Karpas-422 (cell line): ENCODE data around the gene PCDH1. TPM values are rescaled to one million over a fixed set of nuclear protein-coding genes. Genes with fewer than 3 reads are reported as not detected.
A peak's percentile ranks its signal among the peaks of the same experiment; 100 is the strongest.
"Not testable (repeated sequence)": the region's sequence is repeated elsewhere in the genome, so short reads cannot be mapped to it uniquely, and the experiment has no call there.

Source experiments
- DNase-seq: peaks from one replicate; pipeline ENCODE4 v3.0.0-alpha.2; 2015
- H2AFZ ChIP-seq: fragments of 200-600 bp; sonication (generic); 2 replicates; pipeline ENCODE4 v1.6.1; 2014; ENCODE audit warnings: antibody characterized with exemption, low read length, mixed read lengths
- H3K27ac ChIP-seq: fragments of 200-600 bp; sonication (generic); 2 replicates; pipeline ENCODE4 v1.5.1; 2014; ENCODE audit warnings: mild to moderate bottlenecking, low read length, moderate library complexity
- H3K27me3 ChIP-seq: fragments of 200-600 bp; sonication (generic); 2 replicates; pipeline ENCODE4 v1.6.1; 2014; ENCODE audit warnings: low read length, mixed read lengths
- H3K36me3 ChIP-seq: fragments of 200-600 bp; sonication (generic); 2 replicates; pipeline ENCODE4 v1.6.1; 2014; ENCODE audit warnings: low read length, mixed read lengths; ENCODE audit not compliant: insufficient read depth
- H3K4me1 ChIP-seq: fragments of 200-600 bp; sonication (generic); 2 replicates; pipeline ENCODE4 v1.6.1; 2014; ENCODE audit warnings: mild to moderate bottlenecking, low read length, mixed read lengths
- H3K4me2 ChIP-seq: fragments of 200-600 bp; sonication (generic); 2 replicates; pipeline ENCODE4 v1.6.1; 2014; ENCODE audit warnings: low read length, low read depth, mild to moderate bottlenecking; ENCODE audit not compliant: poor library complexity, severe bottlenecking
- H3K4me3 ChIP-seq: fragments of 200-600 bp; sonication (generic); 2 replicates; pipeline ENCODE4 v1.5.1; 2014; ENCODE audit warnings: mild to moderate bottlenecking, antibody characterized with exemption, low read length, mixed read lengths
- H3K79me2 ChIP-seq: fragments of 200-600 bp; sonication (generic); 2 replicates; pipeline ENCODE4 v1.6.1; 2014; ENCODE audit warnings: mild to moderate bottlenecking, low read length, mixed read lengths
- H3K9ac ChIP-seq: fragments of 200-600 bp; sonication (generic); 2 replicates; pipeline ENCODE4 v1.6.0; 2014; ENCODE audit warnings: low read length
- H3K9me2 ChIP-seq: fragments of 200-600 bp; sonication (generic), shearing (Covaris generic); replicated peaks from 2 replicates; pipeline ENCODE4 v1.6.0; 2014; ENCODE audit warnings: mild to moderate bottlenecking, low read length, moderate library complexity; ENCODE audit not compliant: insufficient read depth
- H3K9me3 ChIP-seq: fragments of 300-700, 200-600 bp; sonication (generic); 2 replicates; pipeline ENCODE4 v1.6.1; 2014; ENCODE audit warnings: low read length, mixed read lengths
- H4K20me1 ChIP-seq: fragments of 200-600 bp; sonication (generic); 2 replicates; pipeline ENCODE4 v1.6.1; 2014; ENCODE audit warnings: mild to moderate bottlenecking, antibody characterized with exemption, low read length, low read depth; ENCODE audit not compliant: insufficient read depth
- total RNA-seq: library from RNA; depleted of rRNA; stranded (reverse); fragments of >200 nt; shearing (Covaris generic); gene quantifications from 2 replicates; pipeline ENCODE4 v1.2.3, GENCODE V29; 2014; ENCODE audit warnings: low replicate concordance

Gene PCDH1
- total RNA-seq, 1 experiment from 2014 or later = not detected

GRCh38 chr5:141822144-141822543 lies 56.1 kb downstream of the PCDH1 start:
- no peaks in the 10 kb centered on the region for H3K27me3 ChIP-seq
- H4K20me1 ChIP-seq = no peaks in the 10 kb centered on the region
- H2AFZ ChIP-seq = no peak overlapping the region
- H3K36me3 ChIP-seq = no peaks in the 10 kb centered on the region
- H3K9me2 ChIP-seq = no peaks in the 10 kb centered on the region
- no peak overlapping the region for H3K27ac ChIP-seq
- DNase-seq = no peak
- H3K4me1 ChIP-seq = no peaks in the 10 kb centered on the region
- H3K79me2 ChIP-seq = no peaks in the 10 kb centered on the region
- no peaks in the 10 kb centered on the region for H3K9me3 ChIP-seq
- H3K4me3 ChIP-seq = no peak overlapping the region
- no peak overlapping the region for H3K9ac ChIP-seq
- no peak overlapping the region for H3K4me2 ChIP-seq

- Histone ChIP-seq H3K4me2 (no peak overlapping the region), H3K9ac (no peak overlapping the region)
Observed at GRCh38 chr5:141821430-141821925, 56.7 kb downstream of the PCDH1 start.

GRCh38 chr5:141820686-141821085 lies 57.5 kb downstream of the PCDH1 start:
- H3K36me3 ChIP-seq, H3K27ac ChIP-seq, H3K9ac ChIP-seq, H3K4me2 ChIP-seq, H3K4me1 ChIP-seq, H3K9me2 ChIP-seq, H3K4me3 ChIP-seq, H3K9me3 ChIP-seq, H2AFZ ChIP-seq, H3K79me2 ChIP-seq, H4K20me1 ChIP-seq, H3K27me3 ChIP-seq, DNase-seq: not testable (repeated sequence)

More at GRCh38 chr5:141821430-141821925, 56.7 kb downstream of the PCDH1 start:
- Histone ChIP-seq H2AFZ (no peak overlapping the region), H3K36me3 (no peaks in the 10 kb centered on the region), H3K79me2 (no peaks in the 10 kb centered on the region), H3K27ac (no peak overlapping the region), H3K4me1 (no peaks in the 10 kb centered on the region), H4K20me1 (no peaks in the 10 kb centered on the region), H3K4me3 (no peak overlapping the region), H3K27me3 (no peaks in the 10 kb centered on the region), H3K9me3 (no peaks in the 10 kb centered on the region), H3K9me2 (no peaks in the 10 kb centered on the region)
- peak; percentile 62 for DNase-seq

- Histone ChIP-seq H3K4me3 (no peak overlapping the region), H3K27me3 (no peaks in the 10 kb centered on the region), H3K36me3 (no peaks in the 10 kb centered on the region), H3K9me2 (no peaks in the 10 kb centered on the region), H3K79me2 (no peaks in the 10 kb centered on the region), H4K20me1 (no peaks in the 10 kb centered on the region), H3K4me1 (peaks cover 22% of the 10 kb centered on the region), H3K27ac (no peak overlapping the region), H3K9me3 (no peaks in the 10 kb centered on the region), H3K9ac (no peak overlapping the region), H2AFZ (no peak overlapping the region), H3K4me2 (no peak overlapping the region)
- no peak for DNase-seq
Observed at GRCh38 chr5:141817631-141818030, 60.6 kb downstream of the PCDH1 start.

- Histone ChIP-seq H3K9me2 (no peaks in the 10 kb centered on the region), H3K4me1 (peaks cover 31% of the 10 kb centered on the region), H3K4me3 (no peak overlapping the region), H3K27ac (no peak overlapping the region), H3K79me2 (no peaks in the 10 kb centered on the region), H2AFZ (no peak overlapping the region), H3K27me3 (no peaks in the 10 kb centered on the region), H3K4me2 (no peak overlapping the region), H3K36me3 (no peaks in the 10 kb centered on the region), H4K20me1 (no peaks in the 10 kb centered on the region), H3K9me3 (no peaks in the 10 kb centered on the region), H3K9ac (no peak overlapping the region)
- DNase-seq = no peak
Observed at GRCh38 chr5:141816598-141817399, 61.4 kb downstream of the PCDH1 start.

GRCh38 chr5:141815796-141816180 lies 62.4 kb downstream of the PCDH1 start:
- no peak for DNase-seq
- no peak overlapping the region for H3K9ac ChIP-seq
- H2AFZ ChIP-seq = no peak overlapping the region
- no peaks in the 10 kb centered on the region for H3K9me3 ChIP-seq
- H3K27ac ChIP-seq = no peak overlapping the region
- H3K4me2 ChIP-seq = no peak overlapping the region
- no peaks in the 10 kb centered on the region for H3K9me2 ChIP-seq
- H4K20me1 ChIP-seq = no peaks in the 10 kb centered on the region
- no peaks in the 10 kb centered on the region for H3K27me3 ChIP-seq
- no peak overlapping the region for H3K4me3 ChIP-seq
- peaks cover 36% of the 10 kb centered on the region for H3K4me1 ChIP-seq
- H3K36me3 ChIP-seq = no peaks in the 10 kb centered on the region
- H3K79me2 ChIP-seq = no peaks in the 10 kb centered on the region

GRCh38 chr5:141815051-141815795 lies 63.0 kb downstream of the PCDH1 start:
- H3K36me3 ChIP-seq = no peaks in the 10 kb centered on the region
- H3K9me2 ChIP-seq = no peaks in the 10 kb centered on the region
- H3K79me2 ChIP-seq = no peaks in the 10 kb centered on the region
- no peak overlapping the region for H3K4me2 ChIP-seq
- H3K9ac ChIP-seq = no peak overlapping the region
- no peak for DNase-seq
- H2AFZ ChIP-seq = no peak overlapping the region
- H3K27me3 ChIP-seq = no peaks in the 10 kb centered on the region
- no peak overlapping the region for H3K27ac ChIP-seq
- peaks cover 36% of the 10 kb centered on the region for H3K4me1 ChIP-seq
- H3K4me3 ChIP-seq = no peak overlapping the region
- H3K9me3 ChIP-seq = no peaks in the 10 kb centered on the region
- no peaks in the 10 kb centered on the region for H4K20me1 ChIP-seq
